Measurements from ENCODE around the gene TMEM44. TPM values are rescaled to one million over a fixed set of nuclear protein-coding genes. Genes with fewer than 3 reads are reported as not detected.

Gene TMEM44
- total RNA-seq, 1 donor from 2014 or later = 10.4 TPM

GRCh38 chr3:194584866-194585265 is 48.4 kb downstream of the TMEM44 start:
- H3K27ac Mint-ChIP-seq = no peak overlapping the region

DNA sequence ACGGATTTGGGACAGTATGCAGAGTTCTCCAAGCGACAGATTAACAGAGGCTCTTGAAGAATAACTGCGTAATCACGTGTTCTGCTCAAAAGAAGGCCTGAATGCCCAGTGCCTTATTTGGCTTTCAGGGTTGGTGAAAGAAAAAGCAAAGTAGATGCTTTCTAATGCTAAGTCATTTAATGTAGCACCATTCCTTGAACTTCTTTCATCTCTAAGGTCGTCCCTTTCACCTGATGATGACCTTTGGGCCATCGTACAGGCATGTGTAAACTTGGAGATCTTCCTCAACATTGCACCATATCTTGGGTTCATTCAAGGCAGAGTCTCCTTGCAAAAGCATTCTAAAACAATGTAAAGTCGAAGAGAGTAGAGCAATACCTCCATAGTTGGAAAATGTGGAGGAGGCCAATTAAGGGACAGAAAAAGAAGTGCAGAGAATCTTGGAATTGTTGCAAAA is 48.9 kb downstream of the TMEM44 start:
- H3K9me3 Mint-ChIP-seq = peaks cover 3% of the 10 kb centered on the region
- no peak for TF ChIP-seq EZH2phosphoT487 (IDR thresholded peaks at IDR 0.05)
- TF ChIP-seq, protein P1, sequence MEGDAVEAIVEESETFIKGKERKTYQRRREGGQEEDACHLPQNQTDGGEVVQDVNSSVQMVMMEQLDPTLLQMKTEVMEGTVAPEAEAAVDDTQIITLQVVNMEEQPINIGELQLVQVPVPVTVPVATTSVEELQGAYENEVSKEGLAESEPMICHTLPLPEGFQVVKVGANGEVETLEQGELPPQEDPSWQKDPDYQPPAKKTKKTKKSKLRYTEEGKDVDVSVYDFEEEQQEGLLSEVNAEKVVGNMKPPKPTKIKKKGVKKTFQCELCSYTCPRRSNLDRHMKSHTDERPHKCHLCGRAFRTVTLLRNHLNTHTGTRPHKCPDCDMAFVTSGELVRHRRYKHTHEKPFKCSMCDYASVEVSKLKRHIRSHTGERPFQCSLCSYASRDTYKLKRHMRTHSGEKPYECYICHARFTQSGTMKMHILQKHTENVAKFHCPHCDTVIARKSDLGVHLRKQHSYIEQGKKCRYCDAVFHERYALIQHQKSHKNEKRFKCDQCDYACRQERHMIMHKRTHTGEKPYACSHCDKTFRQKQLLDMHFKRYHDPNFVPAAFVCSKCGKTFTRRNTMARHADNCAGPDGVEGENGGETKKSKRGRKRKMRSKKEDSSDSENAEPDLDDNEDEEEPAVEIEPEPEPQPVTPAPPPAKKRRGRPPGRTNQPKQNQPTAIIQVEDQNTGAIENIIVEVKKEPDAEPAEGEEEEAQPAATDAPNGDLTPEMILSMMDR (IDR thresholded peaks at IDR 0.05) = no peak
- TF ChIP-seq EZH2 (IDR thresholded peaks at IDR 0.05) = no peak
- Histone ChIP-seq H3K36me3 (no peaks in the 10 kb centered on the region), H3K4me2 (peak overlapping the region; percentile 84), H3K9ac (peak overlapping the region; percentile 95), H3F3A (ENCODE audit: low read depth) (peaks cover 17% of the 10 kb centered on the region), H3K4me1 (no peaks in the 10 kb centered on the region), H3K79me2 (ENCODE audit: low read depth) (peaks cover 13% of the 10 kb centered on the region), H3K27ac (no peak overlapping the region), H3K4me3 (peak overlapping the region; percentile 91), H3K27me3 (no peaks in the 10 kb centered on the region), H2AFZ (replicated peaks) (peak overlapping the region; percentile 64), H3K9me3 (ENCODE audit: low read depth) (no peaks in the 10 kb centered on the region), H4K20me1 (ENCODE audit: low read depth) (no peaks in the 10 kb centered on the region)
- H3K27ac Mint-ChIP-seq = peak overlapping the region; percentile 94
- no peaks in the 10 kb centered on the region for H3K27me3 Mint-ChIP-seq (ENCODE audit: insufficient read depth, low read depth)
- peak overlapping the region; percentile 96 for H3K4me3 Mint-ChIP-seq
- peaks cover 11% of the 10 kb centered on the region for H3K4me1 Mint-ChIP-seq
- H3K36me3 Mint-ChIP-seq = no peaks in the 10 kb centered on the region
- DNase-seq (ENCODE audit: low spot score) = no peak

More at GRCh38 chr3:194584866-194585265, 48.4 kb downstream of the TMEM44 start:
- H3K27ac ChIP-seq = no peak overlapping the region
- H3K4me2 ChIP-seq = peak overlapping the region; percentile 84
- no peaks in the 10 kb centered on the region for H4K20me1 ChIP-seq (ENCODE audit: low read depth)
- H3K36me3 ChIP-seq = no peaks in the 10 kb centered on the region
- H3K4me1 ChIP-seq = no peaks in the 10 kb centered on the region
- peak overlapping the region; percentile 96 for H3K4me3 Mint-ChIP-seq
- H3K27me3 Mint-ChIP-seq (ENCODE audit: insufficient read depth, low read depth) = no peaks in the 10 kb centered on the region
- peaks cover 11% of the 10 kb centered on the region for H3K4me1 Mint-ChIP-seq
- H3K9ac ChIP-seq = no peak overlapping the region
- no peaks in the 10 kb centered on the region for H3K27me3 ChIP-seq
- H3K79me2 ChIP-seq (ENCODE audit: low read depth) = peaks cover 13% of the 10 kb centered on the region
- peaks cover 3% of the 10 kb centered on the region for H3K9me3 Mint-ChIP-seq
- peak overlapping the region; percentile 91 for H3K4me3 ChIP-seq
- DNase-seq (ENCODE audit: low spot score) = no peak
- H3K9me3 ChIP-seq (ENCODE audit: low read depth) = no peaks in the 10 kb centered on the region
- peaks cover 17% of the 10 kb centered on the region for H3F3A ChIP-seq (ENCODE audit: low read depth)
- TF ChIP-seq, protein P1 (IDR thresholded peaks at IDR 0.05) = no peak
- no peak for TF ChIP-seq EZH2phosphoT487 (IDR thresholded peaks at IDR 0.05)
- TF ChIP-seq EZH2 (IDR thresholded peaks at IDR 0.05) = no peak
- H3K36me3 Mint-ChIP-seq = no peaks in the 10 kb centered on the region
- H2AFZ ChIP-seq (replicated peaks) = no peak overlapping the region

DNA sequence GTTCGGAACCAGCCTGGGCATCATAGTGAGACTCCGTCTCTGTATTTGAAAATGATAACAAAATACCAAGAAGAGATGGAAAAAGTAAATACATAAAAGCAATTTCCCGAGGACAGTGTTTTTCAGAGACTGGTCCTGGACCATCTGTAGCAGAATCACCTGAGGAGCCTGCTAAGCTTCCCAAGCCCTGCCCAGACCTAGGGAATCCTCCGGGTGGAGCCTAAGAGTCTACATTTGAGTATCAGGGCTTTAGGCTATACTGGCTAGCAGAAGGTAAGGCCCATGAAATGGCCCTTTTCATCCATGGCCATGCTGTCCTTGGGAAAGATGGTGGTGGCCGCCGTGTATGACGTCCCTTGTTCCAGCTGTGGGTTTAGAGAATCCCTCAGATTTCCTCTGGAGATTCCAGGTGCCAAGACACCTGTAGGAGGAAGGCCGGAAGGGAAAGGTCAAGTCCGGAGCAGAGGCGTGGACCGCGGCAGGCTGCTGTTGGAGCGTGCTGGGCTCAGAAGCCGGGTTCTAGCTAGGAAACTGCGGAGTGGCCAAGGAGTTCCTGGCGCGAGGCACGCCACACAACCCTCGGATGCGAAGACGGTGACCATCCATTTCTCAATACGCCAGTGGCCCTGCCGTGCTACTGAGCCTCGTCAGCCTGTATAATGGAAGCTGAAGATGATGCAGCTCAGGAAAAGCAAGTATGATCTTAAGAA is 50.9 kb downstream of the TMEM44 start:
- peaks cover 11% of the 10 kb centered on the region for H3K4me1 Mint-ChIP-seq
- peaks cover 13% of the 10 kb centered on the region for H3K79me2 ChIP-seq (ENCODE audit: low read depth)
- H3K9me3 Mint-ChIP-seq = peaks cover 3% of the 10 kb centered on the region
- H3K27ac ChIP-seq = no peak overlapping the region
- DNase-seq (ENCODE audit: low spot score) = no peak
- no peaks in the 10 kb centered on the region for H3K4me1 ChIP-seq
- no peak overlapping the region for H3K4me2 ChIP-seq
- peak overlapping the region; percentile 69 for H3K27ac Mint-ChIP-seq
- H3K9ac ChIP-seq = no peak overlapping the region
- no peaks in the 10 kb centered on the region for H3K27me3 Mint-ChIP-seq (ENCODE audit: insufficient read depth, low read depth)
- H3K36me3 Mint-ChIP-seq = no peaks in the 10 kb centered on the region
- no peak overlapping the region for H2AFZ ChIP-seq (replicated peaks)
- peaks cover 17% of the 10 kb centered on the region for H3F3A ChIP-seq (ENCODE audit: low read depth)
- H3K9me3 ChIP-seq (ENCODE audit: low read depth) = no peaks in the 10 kb centered on the region
- H3K4me3 Mint-ChIP-seq = peak overlapping the region; percentile 79
- no peaks in the 10 kb centered on the region for H3K36me3 ChIP-seq
- no peaks in the 10 kb centered on the region for H4K20me1 ChIP-seq (ENCODE audit: low read depth)
- no peaks in the 10 kb centered on the region for H3K27me3 ChIP-seq
- H3K4me3 ChIP-seq = no peak overlapping the region
- no peak for TF ChIP-seq EZH2 (IDR thresholded peaks at IDR 0.05)
- TF ChIP-seq, protein P1 (IDR thresholded peaks at IDR 0.05) = no peak
- no peak for TF ChIP-seq EZH2phosphoT487 (IDR thresholded peaks at IDR 0.05)
